ENCODE measurements around the gene SOCS3.

- TF ChIP-seq CTCF (IDR thresholded peaks at IDR 0.05) = no peak
- TF ChIP-seq POLR2A (IDR thresholded peaks at IDR 0.05) = no peak
These were observed 33.7 kb upstream of the SOCS3 start for GRCh38 chr17:78393575-78393974.
